Naive thymus-derived CD4-positive, alpha-beta T cell (primary cell): ENCODE results near the gene SLC16A14. TPM values are rescaled to one million over a fixed set of nuclear protein-coding genes. Genes with fewer than 3 reads are reported as not detected.

ENCODE experiments used
- ATAC-seq: fragments of 150-1000 bp; cut with Tn5 transposase; 2 replicates; pipeline ENCODE4 v1.10.0; 2021; ENCODE audit warnings: mild to moderate bottlenecking, moderate library complexity
- CTCF ChIA-PET: fragments of 350-600 bp; sonication (Branson Sonifier 250); formaldehyde crosslinking; loops from one replicate; lab custom pipeline; 2021; ENCODE audit warnings: antibody characterized with exemption; lab: Charles Lee
- POLR2A ChIA-PET: fragments of 350-600 bp; sonication (Branson Sonifier 250); formaldehyde crosslinking; loops from one replicate; lab custom pipeline; 2021; ENCODE audit warnings: antibody characterized with exemption, inconsistent platforms; lab: Charles Lee
- DNase-seq, 9 donors: peaks; one replicate each; pipeline versions ENCODE4 v3.0.0 to v3.0.0-alpha.2; 2020 to 2022; ENCODE audit warnings: mixed read lengths in 1 of 9
- H3K27ac ChIP-seq: one replicate; pipeline ENCODE4 v1.7.0; 2013; ENCODE audit warnings: mild to moderate bottlenecking, low read depth, low read length, moderate library complexity
- H3K27me3 ChIP-seq, 2 donors: one replicate each; pipeline ENCODE4 v1.7.0; 2013; ENCODE audit warnings: low read length in 2 of 2, mild to moderate bottlenecking in 2 of 2, moderate library complexity in 2 of 2; ENCODE audit not compliant: control insufficient read depth in 2 of 2, insufficient read depth in 2 of 2
- H3K36me3 ChIP-seq, 3 experiments: 1 replicate in 2 of 3; 2 replicates in 1 of 3; pipeline ENCODE4 v1.7.0; 2013; ENCODE audit warnings: low read length in 3 of 3, mild to moderate bottlenecking in 3 of 3, moderate library complexity in 1 of 3; ENCODE audit not compliant: insufficient read depth in 3 of 3, control insufficient read depth in 2 of 3
- H3K4me1 ChIP-seq, 2 donors: one replicate each; pipeline ENCODE4 v1.7.0; 2013; ENCODE audit warnings: low read length in 2 of 2, mild to moderate bottlenecking in 2 of 2, moderate library complexity in 1 of 2; ENCODE audit not compliant: control insufficient read depth in 2 of 2, insufficient read depth in 2 of 2
- H3K4me3 ChIP-seq: 2 replicates; pipeline ENCODE4 v1.7.0; 2013; ENCODE audit warnings: mild to moderate bottlenecking, low read length
- H3K9me3 ChIP-seq, 3 experiments: 1 replicate in 2 of 3; 2 replicates in 1 of 3; pipeline ENCODE4 v1.7.0; 2013; ENCODE audit warnings: low read length in 3 of 3; ENCODE audit not compliant: control insufficient read depth in 2 of 3
- H3K27ac Mint-ChIP-seq, 9 donors: one replicate each; pipeline ENCODE4 v1.8.0; 2020 to 2022; ENCODE audit warnings: mixed read lengths in 9 of 9, mild to moderate bottlenecking in 8 of 9, moderate library complexity in 5 of 9, inconsistent platforms in 2 of 9
- H3K27me3 Mint-ChIP-seq, 5 donors: one replicate each; pipeline ENCODE4 v1.8.0; 2021 to 2022; ENCODE audit warnings: mixed read lengths in 5 of 5, mild to moderate bottlenecking in 1 of 5
- H3K36me3 Mint-ChIP-seq, 5 donors: one replicate each; pipeline ENCODE4 v1.8.0; 2020 to 2022; ENCODE audit warnings: mixed read lengths in 5 of 5, mild to moderate bottlenecking in 3 of 5, inconsistent platforms in 1 of 5
- H3K4me1 Mint-ChIP-seq, 7 donors: one replicate each; pipeline ENCODE4 v1.8.0; 2020 to 2022; ENCODE audit warnings: mixed read lengths in 7 of 7, mild to moderate bottlenecking in 3 of 7, inconsistent platforms in 1 of 7
- H3K4me3 Mint-ChIP-seq, 10 donors: one replicate each; pipeline ENCODE4 v1.8.0; 2020 to 2022; ENCODE audit warnings: mild to moderate bottlenecking in 10 of 10, mixed read lengths in 10 of 10, moderate library complexity in 6 of 10, inconsistent platforms in 2 of 10
- H3K9me3 Mint-ChIP-seq, 11 donors: one replicate each; pipeline ENCODE4 v1.8.0; 2020 to 2022; ENCODE audit warnings: mixed read lengths in 11 of 11, mild to moderate bottlenecking in 4 of 11, inconsistent platforms in 1 of 11, moderate library complexity in 1 of 11
- intact Hi-C, 2 donors: fragments of 100-400 bp; cut with micrococcal nuclease; formaldehyde crosslinking; loops; one replicate each; pipeline ENCODE4 v1.15.1; 2023
- polyA plus RNA-seq, 2 donors: library from polyadenylated mRNA; unstranded; fragments of 300-500 nt; fragmentation: Illumina TruSeq; gene quantifications; one replicate each; pipeline ENCODE4 v1.2.3, GENCODE V29; 2021
- total RNA-seq, 6 experiments: library from RNA in 5 of 6; stranded (reverse) in 5 of 6; gene quantifications; 1 replicate in 5 of 6; 2 replicates in 1 of 6; pipeline ENCODE4 v1.2.3 and lab custom pipeline; 2021 to 2026

SLC16A14 gene
- total and polyA plus RNA-seq, 7 experiments from 2014 or later: 0.14 to 0.58 (median 0.46) TPM

DNA sequence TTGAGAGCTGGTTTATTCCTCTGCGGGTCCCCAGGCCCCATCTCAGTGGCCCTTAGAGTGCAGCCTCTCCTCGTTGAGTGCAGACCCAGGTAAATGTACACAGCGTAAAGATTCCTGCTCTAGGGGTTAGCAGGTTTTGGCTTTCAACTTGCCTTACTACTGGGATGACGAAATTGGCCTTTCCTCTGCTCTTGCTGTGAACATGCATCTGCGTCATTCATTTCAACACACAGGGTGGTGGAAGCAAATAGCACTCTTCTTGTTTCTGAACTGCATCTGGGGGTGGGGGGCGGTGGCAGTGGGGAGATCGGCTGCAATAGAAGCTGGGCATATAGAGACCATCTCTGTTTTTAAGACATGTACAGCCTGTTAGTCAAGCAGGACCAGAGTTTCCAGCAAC, 16.5 kb upstream of the SLC16A14 start:
- H3K27me3 Mint-ChIP-seq: peaks cover 0 to 19% (median 6%) of the 10 kb centered on the region in 5 donors
- Histone ChIP-seq H3K4me1 (no peaks in the 10 kb centered on the region), H3K4me3 (no peak overlapping the region), H3K36me3 (no peaks in the 10 kb centered on the region), H3K27ac (no peak overlapping the region), H3K27me3 (no peaks in the 10 kb centered on the region), H3K9me3 (no peaks in the 10 kb centered on the region)
- no peak for DNase-seq
- peaks cover 0 to 2% (median 0%) of the 10 kb centered on the region in 11 donors for H3K9me3 Mint-ChIP-seq
- no peaks in the 10 kb centered on the region for H3K4me1 Mint-ChIP-seq
- CTCF ChIA-PET: interaction anchor here (0.6 kb wide), 1 partner anchor 130 kb away, joined by 3 read pairs; no protein-coding TSS in a partner anchor
- POLR2A ChIA-PET: no interaction called here
- H3K4me3 Mint-ChIP-seq: no peak overlapping the region
- ATAC-seq: no peak
- H3K27ac Mint-ChIP-seq: peak overlapping the region in 1 of 9 donors; percentile 18
- H3K36me3 Mint-ChIP-seq: peaks cover 0 to 4% (median 0%) of the 10 kb centered on the region in 5 donors
- intact Hi-C loops: no loop called here

DNA sequence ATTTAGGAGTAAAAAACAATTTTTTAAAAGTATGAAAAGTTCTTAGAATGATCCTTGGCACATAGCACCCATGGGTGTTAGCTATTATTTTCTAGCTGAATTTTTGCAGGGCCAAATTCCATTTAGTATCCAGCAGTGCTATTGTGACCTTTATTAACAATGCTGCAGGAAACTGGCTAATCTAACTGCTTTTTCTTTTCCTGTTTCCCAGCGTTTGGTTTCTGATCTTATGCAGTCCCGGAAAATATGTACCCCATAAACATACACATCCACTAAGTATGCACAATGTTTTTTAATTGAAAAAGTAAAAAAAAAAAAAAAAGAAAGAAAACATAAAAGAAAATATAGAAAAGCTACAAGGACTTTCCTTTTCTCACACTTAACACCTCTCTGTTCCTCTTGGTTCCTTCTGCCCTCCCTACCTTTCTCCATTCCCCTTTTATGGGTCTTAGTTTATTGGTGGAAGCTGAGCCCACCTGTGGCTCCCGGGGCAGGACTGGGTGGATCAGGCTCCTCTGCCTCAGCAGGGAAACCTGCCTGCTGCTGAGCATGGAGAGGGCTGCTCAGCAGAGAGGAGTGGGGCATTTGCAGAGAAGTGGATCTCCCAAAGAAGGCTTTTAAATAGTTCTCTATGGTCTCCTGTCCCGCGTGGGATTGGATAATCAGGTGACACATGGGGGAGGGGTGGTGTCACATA, 9.3 kb upstream of the SLC16A14 start:
- no peaks in the 10 kb centered on the region for H3K4me1 ChIP-seq

DNA sequence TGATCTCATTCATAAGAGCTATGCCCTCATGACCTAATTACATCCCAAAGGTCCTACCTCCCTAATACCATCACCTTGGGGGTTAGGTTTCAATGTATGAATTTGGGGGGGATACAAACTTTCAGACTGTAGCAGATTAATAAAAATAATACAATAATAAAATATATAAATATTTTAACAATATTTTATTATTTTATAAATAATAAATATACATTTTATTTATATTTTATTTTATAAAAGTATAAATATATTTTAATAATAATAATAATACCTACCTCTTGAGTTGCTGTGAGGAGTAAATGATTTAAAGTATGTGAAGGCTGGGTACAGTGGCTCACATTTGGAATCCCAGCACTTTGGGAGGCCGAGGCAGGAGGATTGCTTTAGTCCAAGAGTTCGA, 8.1 kb upstream of the SLC16A14 start:
- intact Hi-C loops: no loop called here
- ATAC-seq: no peak
- Mint-ChIP-seq H3K27ac (no peak overlapping the region), H3K4me1 (no peaks in the 10 kb centered on the region), H3K4me3 (no peak overlapping the region), H3K36me3 (peaks cover 0 to 7% (median 0%) of the 10 kb centered on the region in 5 donors), H3K9me3 (peaks cover 0 to 2% (median 0%) of the 10 kb centered on the region in 11 donors), H3K27me3 (peaks cover 0 to 21% (median 0%) of the 10 kb centered on the region in 5 donors)
- no peaks in the 10 kb centered on the region for H3K36me3 ChIP-seq
- no peaks in the 10 kb centered on the region for H3K27me3 ChIP-seq
- DNase-seq: no peak
- no peaks in the 10 kb centered on the region for H3K4me1 ChIP-seq
- CTCF ChIA-PET: interaction anchor here (0.9 kb wide), 1 partner anchor 10 kb away, joined by 3 read pairs; no protein-coding TSS in a partner anchor
- no peak overlapping the region for H3K27ac ChIP-seq
- POLR2A ChIA-PET: no interaction called here
- H3K9me3 ChIP-seq: no peaks in the 10 kb centered on the region
- no peak overlapping the region for H3K4me3 ChIP-seq

More for the DNA sequence above, 9.3 kb upstream of the SLC16A14 start:
- ChIA-PET POLR2A (no interaction called here), CTCF (interaction anchor here (0.6 to 0.9 kb wide), 2 partner anchors 11 to 12 kb away, joined by 3 read pairs; no protein-coding TSS in a partner anchor)
- no peak overlapping the region for H3K27ac ChIP-seq
- no peak overlapping the region for H3K27ac Mint-ChIP-seq
- ATAC-seq (no peak), DNase-seq (no peak)
- H3K36me3 Mint-ChIP-seq: peaks cover 0 to 7% (median 0%) of the 10 kb centered on the region in 5 donors
- no peaks in the 10 kb centered on the region for H3K27me3 ChIP-seq
- no peak overlapping the region for H3K4me3 Mint-ChIP-seq
- no peaks in the 10 kb centered on the region for H3K36me3 ChIP-seq
- H3K4me3 ChIP-seq: no peak overlapping the region
- no peaks in the 10 kb centered on the region for H3K4me1 Mint-ChIP-seq
- no peaks in the 10 kb centered on the region for H3K9me3 ChIP-seq
- intact Hi-C loops: no loop called here
- peaks cover 0 to 16% (median 0%) of the 10 kb centered on the region in 5 donors for H3K27me3 Mint-ChIP-seq
- peaks cover 0 to 2% (median 0%) of the 10 kb centered on the region in 11 donors for H3K9me3 Mint-ChIP-seq

DNA sequence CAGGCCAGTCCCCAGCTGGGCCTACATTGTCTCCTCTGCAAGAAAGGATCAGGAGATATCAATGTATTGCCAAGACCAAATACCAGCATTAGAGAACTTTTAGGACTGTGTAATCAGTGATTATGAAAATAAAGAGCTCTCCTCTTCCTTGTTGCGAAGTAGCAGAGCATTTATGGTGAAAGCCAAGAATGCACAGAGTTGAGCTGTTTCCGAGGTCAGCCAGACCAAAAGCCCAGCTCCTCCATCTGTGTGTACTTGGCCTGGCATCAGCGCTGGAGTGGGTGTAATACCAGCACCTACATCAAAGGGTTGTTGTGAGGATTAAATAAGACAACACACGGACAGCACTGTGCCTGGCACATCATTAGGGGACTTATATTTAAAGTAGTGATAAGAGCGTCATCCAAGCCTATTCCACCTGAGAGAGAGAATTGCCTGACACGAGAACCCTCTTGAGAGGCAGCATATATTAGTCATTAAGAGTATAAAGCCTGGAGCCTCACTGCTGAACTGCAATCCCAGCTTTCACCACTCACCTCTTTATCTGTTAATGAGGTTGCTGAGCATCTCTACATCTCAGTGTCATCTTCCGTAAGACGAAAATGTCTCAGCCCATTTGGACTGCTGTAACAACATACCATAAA, 7.4 kb upstream of the SLC16A14 start:
- ATAC-seq (no peak), DNase-seq (no peak)
- Mint-ChIP-seq H3K27ac (peak overlapping the region in 1 of 9 donors; percentile 66), H3K36me3 (peaks cover 0 to 7% (median 0%) of the 10 kb centered on the region in 5 donors), H3K4me1 (no peaks in the 10 kb centered on the region), H3K9me3 (peaks cover 0 to 2% (median 0%) of the 10 kb centered on the region in 11 donors), H3K27me3 (peaks cover 0 to 24% (median 0%) of the 10 kb centered on the region in 5 donors), H3K4me3 (no peak overlapping the region)
- POLR2A ChIA-PET: no interaction called here
- Histone ChIP-seq H3K36me3 (no peaks in the 10 kb centered on the region), H3K27me3 (no peaks in the 10 kb centered on the region), H3K4me3 (no peak overlapping the region), H3K9me3 (no peaks in the 10 kb centered on the region), H3K4me1 (no peaks in the 10 kb centered on the region), H3K27ac (no peak overlapping the region)
- CTCF ChIA-PET: no interaction called here
- intact Hi-C loops: no loop called here

DNA sequence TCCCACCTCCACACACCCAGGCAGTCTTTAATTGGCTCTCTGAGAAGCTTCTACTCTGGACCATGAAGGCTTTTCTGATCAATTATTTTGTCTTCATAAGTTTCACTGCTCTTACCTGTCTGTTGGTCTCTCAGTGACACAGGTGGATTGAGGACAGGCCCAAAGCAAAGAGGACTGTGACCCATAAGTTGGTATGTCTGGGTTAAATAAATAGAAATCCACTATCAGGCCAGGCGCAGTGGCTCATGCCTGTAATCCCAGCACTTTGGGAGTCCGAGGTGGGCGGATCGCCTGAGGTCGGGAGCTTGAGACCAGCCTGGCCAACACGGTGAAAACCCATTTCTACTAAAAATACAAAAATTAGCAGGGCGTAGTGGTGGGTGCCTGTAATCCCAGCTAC, 2.7 kb upstream of the SLC16A14 start:
- intact Hi-C loops: no loop called here
- H3K27ac Mint-ChIP-seq: no peak overlapping the region
- ChIA-PET POLR2A (no interaction called here), CTCF (no interaction called here)
- peaks cover 0 to 4% (median 0%) of the 10 kb centered on the region in 11 donors for H3K9me3 Mint-ChIP-seq
- H3K36me3 Mint-ChIP-seq: peaks cover 0 to 7% (median 0%) of the 10 kb centered on the region in 5 donors
- Histone ChIP-seq H3K36me3 (no peaks in the 10 kb centered on the region), H3K27ac (no peak overlapping the region), H3K4me3 (no peak overlapping the region), H3K9me3 (no peaks in the 10 kb centered on the region), H3K27me3 (no peaks in the 10 kb centered on the region), H3K4me1 (peaks cover 0 to 7% of the 10 kb centered on the region in 2 donors)
- DNase-seq: no peak
- peaks cover 0 to 32% (median 5%) of the 10 kb centered on the region in 5 donors for H3K27me3 Mint-ChIP-seq
- no peak overlapping the region for H3K4me3 Mint-ChIP-seq
- peaks cover 5 to 15% (median 12%) of the 10 kb centered on the region in 7 donors for H3K4me1 Mint-ChIP-seq
- ATAC-seq: no peak

DNA sequence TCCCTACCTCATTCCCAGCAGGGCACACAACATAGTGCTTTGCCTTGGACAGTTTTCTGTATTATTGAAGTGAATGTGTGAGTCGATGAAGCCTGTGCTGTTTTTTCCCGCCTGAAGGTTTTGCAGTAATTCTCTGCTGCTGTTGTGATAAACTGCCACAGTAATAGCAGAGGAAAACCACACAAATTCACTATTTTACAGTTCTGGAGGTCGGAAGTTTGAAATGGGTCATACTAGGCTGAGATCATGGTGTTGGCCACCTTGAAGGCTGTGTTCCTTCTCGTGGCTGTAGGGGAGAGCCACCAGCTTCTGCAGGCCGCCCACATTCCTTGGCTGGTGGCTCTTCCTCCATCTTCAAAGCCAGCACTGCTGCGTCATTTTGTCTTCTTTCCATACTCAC, 678 bp upstream of the SLC16A14 start:
- H3K4me3 Mint-ChIP-seq: peak overlapping the region; percentile 23 to 96 (median 90)
- peaks cover 0 to 32% (median 5%) of the 10 kb centered on the region in 5 donors for H3K27me3 Mint-ChIP-seq
- Histone ChIP-seq H3K4me3 (no peak overlapping the region), H3K27me3 (no peaks in the 10 kb centered on the region), H3K4me1 (peaks cover 0 to 7% of the 10 kb centered on the region in 2 donors), H3K36me3 (no peaks in the 10 kb centered on the region), H3K27ac (no peak overlapping the region), H3K9me3 (no peaks in the 10 kb centered on the region)
- peaks cover 0 to 7% (median 0%) of the 10 kb centered on the region in 5 donors for H3K36me3 Mint-ChIP-seq
- H3K4me1 Mint-ChIP-seq: peaks cover 5 to 15% (median 12%) of the 10 kb centered on the region in 7 donors
- H3K9me3 Mint-ChIP-seq: peaks cover 0 to 4% (median 0%) of the 10 kb centered on the region in 11 donors
- DNase-seq (no peak), ATAC-seq (no peak)
- CTCF ChIA-PET: interaction anchor here (0.9 to 1.5 kb wide), 2 partner anchors 91 to 288 kb away, joined by 3 read pairs; no protein-coding TSS in a partner anchor
- POLR2A ChIA-PET: no interaction called here
- intact Hi-C loops: loop anchor here (2.0 to 5.0 kb wide), 4 partner anchors 61 to 543 kb away; no protein-coding TSS in a partner anchor
- H3K27ac Mint-ChIP-seq: no peak overlapping the region
